Measurements from ENCODE around the gene WAS. TPM values are rescaled to one million over a fixed set of nuclear protein-coding genes. Genes with fewer than 3 reads are reported as not detected.

Gene WAS
- total and polyA plus RNA-seq, 2 of the 8 experiments (the other 6 are each of a cell fraction or from before 2014, with no cell fraction given): 0.63 to 0.65 TPM

GRCh38 chrX:48715876-48716502 is 32.4 kb downstream of the WAS start:
- Histone ChIP-seq H2BK20ac (ENCODE audit: low read length) (no peak overlapping the region), H3K79me2 (ENCODE audit: control insufficient read depth in 1 of 2, insufficient read depth in 2 of 2, low read length in 2 of 2) (no peaks in the 10 kb centered on the region), H3K18ac (ENCODE audit: extremely low read depth, low read length) (no peak overlapping the region), H3K56ac (replicated peaks; ENCODE audit: insufficient read length, low read depth, low read length) (no peak overlapping the region), H4K8ac (ENCODE audit: extremely low read depth, insufficient read depth, low read length) (no peak overlapping the region), H2AK5ac (ENCODE audit: low read depth, low read length) (no peak overlapping the region), H3K36me3 (ENCODE audit: control insufficient read depth in 2 of 4, insufficient read depth in 4 of 4, low read length in 3 of 4) (no peaks in the 10 kb centered on the region), H3K4me1 (replicated peaks in 1 of 4; ENCODE audit: control insufficient read depth in 3 of 4, insufficient read depth in 4 of 4, low read length in 3 of 4) (no peaks in the 10 kb centered on the region), H2BK12ac (ENCODE audit: low read depth, low read length) (no peak overlapping the region), H3K9me3 (ENCODE audit: insufficient read depth in 2 of 2, low read depth in 1 of 2, low read length in 1 of 2) (no peaks in the 10 kb centered on the region), H3K4me2 (ENCODE audit: insufficient read depth in 1 of 2, low read depth in 2 of 2, low read length in 2 of 2) (no peak overlapping the region), H3K27ac (ENCODE audit: low read depth, low read length) (no peak overlapping the region), H3K4me3 (ENCODE audit: extremely low read depth in 1 of 4, insufficient read depth in 2 of 4, low read depth in 3 of 4, low read length in 4 of 4) (no peak overlapping the region), H4K91ac (replicated peaks; ENCODE audit: insufficient read length, low read length) (no peak overlapping the region), H3K79me1 (ENCODE audit: low read depth, low read length) (no peaks in the 10 kb centered on the region), H3K23ac (ENCODE audit: insufficient read length) (no peak overlapping the region), H2BK5ac (ENCODE audit: low read depth, low read length) (no peak overlapping the region), H3K27me3 (replicated peaks in 1 of 4; ENCODE audit: control insufficient read depth in 3 of 4, extremely low read depth in 1 of 4, insufficient read depth in 3 of 4, low read length in 3 of 4) (no peaks in the 10 kb centered on the region; a peak in 2 of 7 replicates), H4K20me1 (replicated peaks in 1 of 2; ENCODE audit: control insufficient read depth in 1 of 2, insufficient read depth in 2 of 2, low read length in 2 of 2) (no peaks in the 10 kb centered on the region), H3K4ac (replicated peaks; ENCODE audit: insufficient read length, low read depth, low read length) (no peak overlapping the region), H2BK15ac (ENCODE audit: low read length) (no peak overlapping the region), H3K23me2 (ENCODE audit: low read depth, low read length) (no peaks in the 10 kb centered on the region), H3K9ac (replicated peaks in 1 of 4; ENCODE audit: extremely low read depth in 1 of 4, low read depth in 3 of 4, low read length in 3 of 4) (no peak overlapping the region), H4K5ac (ENCODE audit: insufficient read length, low read depth, low read length) (no peak overlapping the region), H3K14ac (ENCODE audit: insufficient read length) (no peak overlapping the region), H2AFZ (ENCODE audit: low read length) (no peak overlapping the region), H2BK120ac (replicated peaks; ENCODE audit: low read depth, low read length) (no peak overlapping the region)
- DNase-seq (ENCODE audit: low read depth in 1 of 2, low spot score in 2 of 2): no peak
- no peak for TF ChIP-seq SIN3A (conservative IDR thresholded peaks at IDR 0.05 in 1 of 2, IDR thresholded peaks at IDR 0.05 in 1 of 2; ENCODE audit: low read depth in 1 of 2, low read length in 2 of 2)
- TF ChIP-seq MAFK (IDR thresholded peaks at IDR 0.05; ENCODE audit: low read depth, low read length): no peak
- TF ChIP-seq SRF (IDR thresholded peaks at IDR 0.05; ENCODE audit: low read depth, low read length): no peak
- 83% methylated on average over 3 of the region's 4 CpGs; no CpG with 5 or more reads in 1 of the 2 experiments for WGBS, 2 experiments (ENCODE audit: extremely low coverage in 1 of 2, insufficient coverage in 1 of 2, insufficient read length in 1 of 2, insufficient replicate concordance in 2 of 2, low coverage in 1 of 2, low lambda C conversion rate in 2 of 2, missing lambda C conversion rate in 1 of 2)
- no peak for FAIRE-seq
- ChIA-PET CTCF (ENCODE audit: partially characterized antibody) (no interaction called here), POLR2A (ENCODE audit: partially characterized antibody) (interaction anchor here (2.1 kb wide), 1 partner anchor 22 kb away, joined by 5 read pairs; no protein-coding TSS in a partner anchor)

Data from H1 (cell line).